GM18519 (cell line): ENCODE results near the gene APH1B.
"Not testable (repeated sequence)": the region's sequence is repeated elsewhere in the genome, so short reads cannot be mapped to it uniquely, and the experiment has no call there.

Experiments
- ATAC-seq: cut with Tn5 transposase; IDR thresholded peaks from one replicate; pipeline ENCODE4 v1.9.1; 2021; ENCODE audit warnings: mild to moderate bottlenecking, moderate library complexity; ENCODE audit not compliant: unreplicated experiment, low FRiP score

Gene APH1B

DNA sequence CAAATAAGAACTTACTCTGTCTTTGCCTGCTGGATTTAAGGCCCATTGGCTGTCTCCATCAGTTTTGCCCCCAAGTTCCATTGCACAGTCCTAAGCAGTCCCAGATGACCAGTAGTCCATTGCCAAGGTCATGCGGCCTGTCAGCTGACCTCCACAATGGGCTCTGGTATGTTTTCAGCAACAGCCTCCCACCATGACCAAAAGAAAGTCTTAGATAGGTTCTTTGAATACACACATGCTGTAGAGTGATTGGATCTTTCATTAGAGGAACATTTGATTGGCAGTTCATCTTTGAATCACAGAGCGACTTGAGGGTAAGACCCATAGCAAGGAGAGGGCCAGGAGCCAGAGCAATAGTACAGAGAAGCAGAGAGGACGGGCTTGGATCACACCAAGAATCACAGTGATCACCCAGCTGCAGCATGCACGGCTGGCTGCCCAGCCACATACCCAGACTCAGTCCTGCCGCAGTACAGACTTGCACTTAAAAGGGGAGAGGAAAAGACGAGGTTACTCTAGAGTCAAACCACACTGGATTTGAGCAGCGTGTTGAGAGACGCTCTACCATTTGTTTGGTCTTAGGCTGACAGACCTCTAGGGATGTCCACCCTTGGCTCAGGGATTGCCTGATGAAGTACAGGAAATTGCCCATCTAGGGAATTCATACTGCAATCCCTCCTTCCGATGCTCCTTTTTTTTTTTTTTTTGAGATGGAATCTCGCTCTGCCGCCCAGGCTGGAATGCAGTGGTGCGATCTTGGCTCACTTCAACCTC is 50.4 kb downstream of the APH1B start:
- ATAC-seq: no peak

DNA sequence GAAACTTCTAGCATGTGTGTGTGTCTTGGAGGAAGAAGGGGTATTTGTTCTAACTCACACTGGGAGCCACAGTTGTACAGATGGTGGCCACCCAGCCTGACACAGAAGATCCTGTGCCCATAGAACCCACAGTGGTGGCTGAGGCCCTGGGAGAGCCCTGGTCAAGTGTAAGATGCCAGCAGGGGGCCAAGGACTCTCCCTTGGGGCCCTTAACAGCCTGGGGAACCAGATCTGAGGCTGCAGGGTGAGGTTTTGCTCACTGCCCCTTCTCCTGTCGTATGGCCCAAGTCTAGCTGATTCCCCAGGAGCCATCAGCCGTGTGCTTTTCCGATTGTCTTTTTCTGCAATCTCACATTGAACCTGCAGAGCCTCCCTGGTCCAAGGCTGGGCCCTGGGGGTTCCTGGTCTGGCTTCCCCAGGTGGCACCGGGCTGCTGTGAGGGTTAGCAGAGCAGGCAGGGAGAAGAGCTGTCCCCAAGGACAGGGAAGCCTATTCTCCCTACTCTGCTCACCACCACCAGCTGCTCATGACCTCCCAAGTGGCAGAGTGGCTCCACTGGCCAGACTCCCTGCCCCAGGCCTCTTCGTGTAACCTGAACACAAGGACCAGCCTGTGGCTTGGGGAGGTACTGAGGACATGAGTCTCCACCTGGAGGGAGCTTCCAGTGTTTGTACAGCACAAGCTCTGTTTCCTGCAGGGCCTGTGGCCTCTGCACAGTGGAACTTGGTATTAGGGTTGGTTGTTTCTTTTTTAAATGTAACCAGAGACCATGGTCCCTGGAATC is 52.4 kb downstream of the APH1B start:
- ATAC-seq: no peak

DNA sequence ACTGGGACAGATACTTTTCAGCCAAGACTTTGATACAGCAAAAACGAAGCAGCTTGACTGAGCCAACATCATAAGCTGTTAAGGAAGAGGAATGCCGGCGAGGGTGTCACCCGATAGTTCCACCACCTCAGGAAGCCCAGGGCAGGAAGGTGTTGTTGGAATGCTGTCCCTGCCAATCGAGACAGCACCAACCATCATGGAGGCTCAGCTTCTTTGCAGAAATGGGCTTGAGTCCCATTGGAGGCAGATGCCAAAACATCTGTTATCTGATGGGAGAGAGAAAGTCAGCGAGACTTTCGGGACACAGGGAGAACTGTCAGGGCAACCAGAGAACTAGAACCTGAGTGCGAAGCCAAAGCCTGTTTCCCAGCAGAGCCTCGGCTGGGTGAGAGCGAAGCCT is 53.5 kb downstream of the APH1B start:
- no peak for ATAC-seq

DNA sequence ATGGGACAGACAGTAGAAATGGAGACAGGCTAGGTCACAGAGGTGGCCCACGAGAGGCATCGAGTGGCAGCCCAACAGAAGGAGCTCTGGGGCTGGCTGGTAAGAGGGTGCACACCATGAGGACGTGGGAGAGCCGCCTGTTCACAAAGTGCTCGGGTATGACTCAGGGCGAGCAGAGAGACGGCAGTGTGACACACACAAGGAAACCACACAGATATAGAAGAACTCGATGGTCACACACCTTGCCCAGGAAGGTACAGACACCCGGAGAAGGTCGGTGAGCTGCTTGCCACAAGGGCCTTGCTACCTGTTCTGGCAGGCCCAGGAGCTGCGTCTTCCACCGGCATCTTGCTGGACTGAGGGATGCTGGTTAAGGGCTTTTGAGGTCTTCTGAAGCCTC is 54.1 kb downstream of the APH1B start:
- ATAC-seq: no peak

DNA sequence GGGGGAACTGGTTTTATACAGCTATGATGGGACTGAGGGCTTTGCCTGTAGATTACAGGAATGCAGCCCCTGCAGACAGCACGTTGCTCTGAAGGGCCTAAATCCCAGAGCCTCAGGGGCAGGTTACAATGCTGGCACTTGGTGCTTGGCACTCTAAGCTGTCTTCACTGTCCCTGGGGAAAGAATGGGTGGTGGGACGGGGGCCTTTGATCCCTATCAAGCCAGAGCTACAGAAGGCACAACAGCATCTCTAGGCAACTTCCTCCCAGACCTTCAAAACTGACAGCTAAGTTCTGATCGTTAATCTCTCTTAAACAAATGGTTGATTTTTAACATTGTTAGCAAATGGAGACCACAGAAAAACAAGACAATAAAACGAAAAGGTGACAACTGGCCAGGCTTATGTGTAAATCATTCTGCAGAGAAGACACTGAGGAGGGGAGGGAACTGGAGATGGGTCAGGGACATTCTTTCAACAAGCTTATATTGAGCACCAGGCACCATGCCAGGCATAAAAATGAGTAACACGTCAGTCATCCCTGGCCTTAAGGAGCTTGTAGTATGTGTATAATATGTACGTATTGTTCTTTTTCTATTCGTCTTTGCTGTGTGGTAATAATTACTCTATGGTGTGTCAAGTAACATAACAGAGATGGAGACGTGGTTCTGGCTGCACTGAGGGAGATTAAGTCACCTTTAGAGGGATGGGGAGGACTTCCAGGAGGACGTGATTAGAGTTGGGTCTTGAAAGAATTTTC is 55.1 kb downstream of the APH1B start:
- ATAC-seq: no peak

DNA sequence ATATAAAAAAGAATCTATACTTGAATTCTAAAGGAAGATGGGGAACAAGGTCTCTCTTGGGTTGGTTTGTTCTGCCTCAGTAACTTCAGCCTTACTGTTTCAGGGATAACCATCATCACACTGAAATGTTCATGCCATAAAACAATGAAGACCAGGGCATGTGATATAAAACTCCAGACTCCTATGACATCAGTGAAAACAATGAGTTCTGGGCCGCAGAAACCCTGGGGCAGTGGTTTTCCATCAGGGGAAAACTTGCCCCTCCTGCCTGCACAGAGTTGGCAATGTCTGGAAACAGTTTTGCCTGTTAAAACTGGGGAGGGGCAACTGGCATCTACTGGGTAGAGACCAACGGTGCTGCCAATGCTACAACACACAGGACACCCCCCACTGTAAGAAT is 57.4 kb downstream of the APH1B start:
- no peak for ATAC-seq

DNA sequence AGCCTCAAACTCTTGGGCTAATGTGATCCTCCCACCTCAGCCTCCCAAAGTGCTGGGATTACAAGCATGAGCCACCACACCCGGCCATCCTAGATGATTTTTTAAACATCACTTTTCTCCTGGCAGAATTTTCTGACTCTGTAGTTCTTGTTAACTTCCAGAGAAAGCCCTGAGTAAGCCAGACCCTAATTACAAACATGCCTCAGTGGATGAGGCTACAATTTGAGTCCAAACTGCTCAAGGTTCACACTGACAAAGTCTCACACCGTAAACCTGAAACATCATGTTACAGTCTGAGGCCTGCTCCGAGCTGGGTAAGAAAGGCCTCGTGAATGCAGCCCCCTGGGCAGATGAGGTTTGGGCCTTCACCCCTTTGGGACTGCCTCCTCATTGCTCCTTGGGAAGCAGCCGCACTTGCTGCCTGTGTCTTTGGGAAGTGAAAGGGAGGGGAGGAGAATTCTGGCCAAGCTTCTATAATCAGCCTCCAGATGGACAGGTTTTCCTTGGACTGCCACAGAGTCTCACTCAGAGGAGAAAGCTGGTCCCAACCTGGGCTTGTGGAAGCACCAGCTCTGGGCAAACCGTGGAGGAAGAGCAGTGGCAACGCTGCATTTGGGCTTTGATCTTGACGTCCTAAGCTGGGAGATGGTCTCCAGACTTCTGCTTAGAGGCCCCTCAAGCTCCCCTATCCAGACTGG is 58.3 kb downstream of the APH1B start:
- ATAC-seq: no peak

DNA sequence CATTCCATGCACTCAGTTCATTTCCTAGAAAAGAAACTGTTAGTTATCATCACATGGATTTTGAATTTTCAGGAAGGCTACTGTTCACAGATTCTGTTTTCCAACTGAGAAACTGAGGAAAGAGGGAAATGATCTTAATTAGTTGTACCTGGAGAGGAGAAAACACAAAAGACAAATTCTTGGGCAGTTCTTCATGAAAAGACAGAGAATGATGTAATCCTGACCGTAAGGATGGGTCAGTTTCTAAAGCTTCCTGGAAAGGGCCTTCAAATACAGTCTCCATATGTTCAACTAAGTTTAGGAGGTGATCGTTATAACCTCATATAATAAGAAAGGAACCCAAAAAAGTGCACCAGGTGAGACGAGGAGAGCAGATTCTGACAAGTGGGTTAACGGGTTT is 59.6 kb downstream of the APH1B start:
- no peak for ATAC-seq

DNA sequence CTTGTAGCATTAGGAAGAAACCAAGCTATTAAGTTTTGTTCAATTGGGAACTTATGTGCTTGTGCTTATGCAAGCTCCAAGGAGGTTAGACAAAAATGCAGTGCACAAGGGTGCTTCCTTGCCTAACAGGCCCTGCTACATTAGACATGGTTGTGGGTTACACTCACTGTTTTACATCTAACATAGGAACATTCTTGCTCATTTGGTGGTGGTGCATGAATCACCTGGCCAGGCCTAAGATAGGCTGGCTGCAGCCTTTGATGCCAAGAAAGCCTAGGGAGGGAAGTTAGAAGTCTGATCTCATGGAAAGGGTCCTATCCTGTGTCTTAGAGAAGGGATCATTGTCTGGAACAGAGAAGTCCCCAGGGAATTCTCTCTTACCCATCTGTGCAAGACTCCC is 60.8 kb downstream of the APH1B start:
- no peak for ATAC-seq

DNA sequence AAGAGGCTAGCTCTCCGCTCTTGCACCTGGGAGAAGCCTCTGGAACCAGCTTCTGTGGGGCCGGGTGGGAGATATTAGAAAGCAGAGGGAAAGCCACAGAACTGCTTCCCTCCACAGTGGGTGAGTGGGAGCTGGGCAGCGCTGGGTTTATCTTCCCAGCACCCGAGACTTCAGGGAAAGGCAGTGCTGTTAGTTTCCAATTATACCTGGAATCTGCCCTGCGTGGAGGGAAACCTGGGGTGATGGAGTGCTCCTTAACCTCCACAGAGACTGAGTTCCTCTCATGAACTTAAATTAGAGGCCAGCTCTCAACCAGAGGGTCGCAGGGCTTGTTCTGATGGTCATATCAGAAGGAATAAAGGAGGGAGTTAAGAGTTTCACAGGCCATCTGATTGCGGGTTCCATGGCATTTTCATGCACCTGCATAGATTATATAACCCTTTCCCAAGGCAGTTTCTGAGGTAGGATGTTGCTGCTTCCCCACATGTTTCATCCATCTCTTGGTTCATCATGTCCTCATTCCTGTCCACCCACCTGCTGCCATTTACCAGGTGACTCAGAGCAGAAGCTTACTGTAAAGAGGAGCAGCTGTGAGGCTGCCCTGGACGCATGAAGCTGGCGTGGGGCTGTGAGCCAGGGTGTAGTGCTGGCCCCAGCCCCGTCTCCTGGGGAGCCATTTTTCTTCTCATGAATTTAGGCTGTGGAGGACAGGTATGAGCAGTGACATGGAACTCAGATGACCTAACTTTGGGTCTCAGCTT is 61.8 kb downstream of the APH1B start:
- no peak for ATAC-seq

DNA sequence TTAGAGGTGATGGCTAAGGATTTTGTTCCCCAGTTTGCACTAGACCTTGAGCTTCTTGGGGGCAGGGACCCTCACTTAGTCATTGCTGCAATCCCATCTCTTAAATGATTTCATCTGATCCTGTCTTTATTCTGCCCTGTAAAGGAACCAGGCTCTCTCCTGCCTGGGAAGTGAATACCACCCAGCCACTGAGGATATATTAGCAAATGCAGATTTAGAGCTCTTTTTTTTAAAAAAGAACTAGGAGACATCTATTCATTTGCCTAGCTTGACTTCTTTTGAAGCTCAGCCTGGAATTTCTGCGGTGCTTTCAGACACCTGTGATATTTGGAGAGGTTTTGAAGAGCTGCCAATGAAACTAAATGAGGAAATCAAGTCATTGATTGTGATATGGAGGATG is 62.4 kb downstream of the APH1B start:
- no peak for ATAC-seq

DNA sequence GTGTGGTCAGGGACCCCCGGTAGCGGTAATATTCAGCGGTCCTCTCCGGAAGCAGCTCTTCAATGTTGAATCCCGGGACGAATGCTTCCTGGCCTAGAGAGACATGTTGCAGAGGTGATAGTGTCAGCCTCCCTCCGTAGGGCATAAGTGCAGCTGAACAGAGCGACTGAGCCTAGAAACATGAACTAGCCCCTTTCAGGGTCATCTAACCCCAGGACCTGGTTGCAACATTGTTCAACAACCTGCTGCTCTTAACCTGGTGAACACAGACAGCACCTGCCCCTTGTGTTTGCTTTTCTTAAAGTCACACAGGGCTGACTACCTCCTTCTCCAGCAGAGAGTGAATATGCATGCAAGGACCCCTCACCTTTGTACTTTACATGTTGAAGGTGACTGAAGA is 62.9 kb downstream of the APH1B start:
- no peak for ATAC-seq

DNA sequence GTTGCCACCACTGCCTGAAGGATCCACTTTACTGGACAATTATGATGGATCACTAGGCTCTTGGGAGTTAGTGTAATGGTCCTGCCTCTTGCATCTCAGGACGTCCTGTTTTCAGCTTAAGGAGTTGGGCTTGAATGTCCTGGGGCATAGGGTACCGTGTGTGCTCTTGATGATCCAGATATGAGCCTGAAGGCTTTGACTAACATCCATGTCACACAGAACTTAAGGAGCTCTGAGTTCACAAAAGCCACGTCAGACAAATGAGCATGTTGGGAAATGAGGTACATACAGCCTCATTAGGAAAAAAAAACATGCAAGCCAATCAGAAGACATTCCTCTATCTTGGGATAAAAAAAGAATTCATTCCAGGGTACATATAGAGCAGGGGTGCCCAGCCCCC is 63.5 kb downstream of the APH1B start:
- no peak for ATAC-seq

DNA sequence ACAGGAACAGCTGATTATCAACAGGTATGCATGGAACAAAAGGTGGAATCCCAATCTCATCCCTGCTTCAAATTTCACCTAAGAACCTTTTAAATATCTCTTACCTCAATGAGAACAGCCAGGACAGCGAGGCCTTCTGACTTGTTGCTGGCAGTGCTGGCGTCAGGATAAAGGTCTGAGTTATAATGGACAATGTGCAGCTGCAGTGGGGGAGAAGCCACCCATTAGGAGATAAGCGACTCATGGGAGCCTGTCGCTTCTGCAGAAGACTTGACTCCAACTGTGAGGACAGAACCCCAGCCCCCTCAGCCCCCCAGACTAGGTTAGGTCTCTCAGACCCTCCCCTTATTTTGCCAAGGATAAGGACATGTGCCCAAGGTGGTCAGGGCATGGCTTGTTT is 64.5 kb downstream of the APH1B start:
- ATAC-seq: no peak

DNA sequence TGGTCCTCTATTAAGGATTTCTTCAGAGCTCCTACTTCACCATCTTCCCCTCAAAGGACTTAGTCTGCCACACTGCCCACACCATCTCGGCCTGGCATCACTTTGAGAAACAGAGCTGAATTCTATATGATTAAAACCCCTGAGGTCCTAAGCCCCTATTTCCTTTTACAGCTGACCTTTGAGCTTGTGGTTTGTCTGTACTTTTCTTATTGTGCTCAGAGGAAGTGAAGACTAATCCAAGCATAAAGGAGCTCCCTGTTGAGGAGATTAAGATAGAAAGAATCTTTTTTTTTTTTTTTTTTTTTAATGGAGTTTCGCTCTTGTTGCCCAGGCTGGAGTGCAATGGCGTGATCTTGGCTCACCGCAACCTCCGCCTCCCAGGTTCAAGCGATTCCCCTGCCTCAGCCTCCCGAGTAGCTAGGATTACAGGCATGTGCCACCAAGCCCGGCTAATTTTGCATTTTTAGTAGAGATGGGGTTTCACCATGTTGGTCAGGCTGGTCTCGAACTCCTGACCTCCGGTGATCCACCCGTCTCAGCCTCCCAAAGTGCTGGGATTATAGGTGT is 65.7 kb downstream of the APH1B start:
- not testable (repeated sequence) for ATAC-seq

DNA sequence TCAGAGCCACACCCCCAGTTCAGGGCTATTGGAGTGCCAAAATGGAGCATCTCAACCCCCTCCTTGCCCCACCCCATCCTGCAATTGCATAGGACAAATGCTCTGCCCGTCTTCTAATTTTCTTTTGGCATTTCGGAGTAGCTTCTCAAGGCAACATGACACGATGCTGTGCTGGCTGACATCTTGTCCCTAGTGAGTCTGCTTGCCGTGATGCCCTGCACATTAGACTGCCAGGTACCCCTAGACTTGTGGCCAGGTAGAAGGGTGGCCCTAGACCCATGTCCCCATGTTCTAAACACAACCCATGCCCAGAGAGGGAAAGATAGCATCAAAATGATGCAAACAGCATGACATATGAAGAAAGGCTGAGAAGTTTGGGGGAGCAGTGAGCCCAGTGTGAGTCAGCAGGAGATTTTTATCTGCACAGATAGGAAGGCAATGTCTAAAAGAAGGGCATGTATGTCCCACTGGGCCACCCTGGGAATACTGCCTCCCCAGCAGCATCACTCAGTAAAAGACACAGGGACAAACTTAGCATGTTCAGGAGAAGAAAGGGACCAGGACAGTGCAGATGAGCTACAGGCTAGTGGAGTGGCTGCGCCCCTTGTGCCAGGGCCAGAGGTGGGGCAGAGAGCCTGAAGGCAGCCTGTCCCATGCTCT is 67.5 kb downstream of the APH1B start:
- ATAC-seq: no peak

DNA sequence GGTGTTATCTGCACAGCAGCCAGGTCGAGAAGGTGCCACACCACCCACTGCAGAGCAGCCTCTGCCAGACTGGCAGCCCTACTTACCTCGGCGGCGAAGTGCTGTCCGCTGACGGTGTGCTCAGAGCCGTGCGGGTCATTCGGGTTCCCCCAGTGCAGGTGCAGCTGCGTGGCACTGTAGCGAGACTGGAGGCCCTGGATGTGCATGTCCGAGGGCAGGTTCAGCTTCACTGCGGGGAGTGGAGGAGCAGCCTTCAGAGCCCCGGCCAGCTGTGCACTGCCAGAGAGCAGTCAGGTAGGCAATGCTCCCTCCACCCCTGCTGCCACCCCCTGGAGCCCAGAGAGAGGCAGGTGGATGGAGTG is 68.0 kb downstream of the APH1B start:
- ATAC-seq: no peak

DNA sequence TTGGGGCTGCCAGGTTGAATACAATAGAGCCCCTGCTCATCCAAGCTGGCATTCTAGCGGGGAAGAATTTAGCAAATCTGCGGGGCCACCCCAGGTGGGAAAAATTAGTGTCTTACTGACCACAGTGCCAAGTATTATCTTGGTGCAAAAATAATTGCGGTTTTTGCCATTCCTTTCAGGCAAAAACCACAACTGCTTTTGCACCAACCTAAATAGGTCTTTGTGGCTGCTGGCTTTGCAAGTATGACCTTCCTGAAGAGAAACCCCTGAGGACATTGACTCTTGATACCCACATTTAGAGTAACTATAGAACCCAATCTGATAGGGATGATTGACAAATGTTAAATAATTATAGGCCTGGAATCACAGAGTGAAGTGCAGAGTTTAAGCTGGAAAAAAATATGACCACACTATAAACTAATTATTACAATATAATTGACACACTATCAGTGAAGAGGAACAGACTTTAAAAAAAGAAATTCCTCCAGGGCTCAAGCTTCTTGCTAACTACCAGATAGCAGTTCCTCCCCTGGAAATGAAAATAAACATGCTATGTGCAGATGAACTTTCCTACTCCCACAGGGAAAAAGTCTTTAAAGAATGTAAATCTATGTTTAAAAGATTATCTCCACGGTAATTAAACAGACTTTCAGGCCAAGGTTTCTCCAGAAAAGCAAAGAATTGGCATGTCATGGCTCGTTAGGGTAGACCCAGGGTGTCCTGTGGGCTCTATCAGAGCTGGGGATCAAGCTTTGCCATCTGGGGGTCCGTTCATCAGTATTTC is 69.9 kb downstream of the APH1B start:
- ATAC-seq: no peak

DNA sequence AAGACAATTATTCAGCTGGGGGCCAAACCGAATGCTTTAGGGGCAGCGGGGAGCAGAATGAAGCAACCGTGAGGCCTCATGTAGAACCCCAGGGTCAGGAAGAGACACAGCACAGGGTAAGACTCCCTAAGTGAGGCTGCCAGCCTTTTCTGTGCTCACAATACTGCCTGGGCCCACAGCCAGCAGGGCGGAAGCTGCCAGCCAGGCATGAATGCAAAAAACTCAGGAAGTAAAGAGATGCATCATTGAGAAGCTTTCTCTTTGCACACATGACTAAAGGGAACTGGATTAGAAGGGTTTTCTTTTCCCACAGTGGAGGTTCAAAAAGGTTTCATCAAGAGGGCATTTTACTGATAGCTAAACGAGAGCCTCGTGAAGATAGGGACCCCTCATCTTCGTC is 71.0 kb downstream of the APH1B start:
- no peak for ATAC-seq
